NCI-H2171 (cell line): ENCODE data around the gene ROMO1.
"Not testable (repeated sequence)": the region's sequence is repeated elsewhere in the genome, so short reads cannot be mapped to it uniquely, and the experiment has no call there.

Experiments used
- DNase-seq: peaks from one replicate; lab custom pipeline; 2025; lab: John Stamatoyannopoulos, UW

The ROMO1 gene

DNA sequence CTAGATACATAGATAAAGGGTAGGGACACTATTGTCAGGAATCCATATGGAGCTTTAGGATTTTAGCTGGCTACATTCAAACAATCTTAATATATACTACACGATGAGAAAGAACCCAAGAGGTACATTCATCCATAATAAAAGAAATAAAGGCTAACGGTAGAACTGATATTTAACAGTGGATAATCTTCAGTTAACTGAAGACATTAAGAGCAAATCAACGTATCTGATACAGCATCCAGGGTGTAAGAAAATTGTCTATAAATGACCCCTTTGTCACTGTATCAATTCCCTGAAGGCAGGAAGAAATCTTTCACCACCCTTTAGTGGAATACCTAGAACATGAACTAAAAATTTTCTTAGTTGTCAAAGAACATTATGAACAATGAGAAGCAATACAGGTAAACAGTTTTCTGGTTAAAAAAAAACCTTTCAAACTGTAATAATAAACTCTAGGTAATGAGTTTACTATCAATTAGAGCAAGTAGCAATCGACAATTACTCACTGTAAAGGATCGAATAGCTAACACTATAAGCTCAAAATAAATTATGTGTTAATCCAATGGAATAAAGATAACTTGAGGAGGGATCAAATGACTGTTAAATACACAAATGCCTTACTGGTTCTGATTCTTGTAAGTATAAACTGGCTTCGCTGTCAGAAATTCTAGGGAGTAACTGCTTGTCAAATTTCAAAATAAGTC, 11.8 kb downstream of the ROMO1 start:
- no peak for DNase-seq

GRCh38 chr20:35711588-35712209, 12.5 kb downstream of the ROMO1 start:
- DNase-seq = no peak

- not testable (repeated sequence) for DNase-seq
These were observed 13.9 kb downstream of the ROMO1 start for GRCh38 chr20:35713120-35713519.

GRCh38 chr20:35714127-35714526, 14.9 kb downstream of the ROMO1 start:
- no peak for DNase-seq

DNA sequence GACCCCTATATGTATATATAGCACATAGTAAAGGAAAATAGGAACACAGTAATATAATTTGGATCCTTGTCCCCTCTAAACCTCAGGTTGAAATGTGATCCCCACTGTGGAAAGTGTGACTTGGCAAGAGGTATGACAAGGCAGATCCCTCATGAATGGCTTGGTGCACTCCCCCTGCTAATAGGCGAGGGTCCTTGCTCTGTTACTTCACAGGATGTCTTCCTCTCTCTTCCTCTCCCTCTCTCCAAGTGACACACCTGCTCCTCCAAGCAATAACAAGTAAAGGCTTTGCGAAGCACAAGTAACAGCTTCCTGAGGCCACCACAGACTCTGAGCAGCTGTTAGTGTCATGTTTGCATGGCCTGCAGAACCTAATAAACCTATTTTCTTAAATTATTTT, 16.4 kb downstream of the ROMO1 start:
- DNase-seq = no peak

DNA sequence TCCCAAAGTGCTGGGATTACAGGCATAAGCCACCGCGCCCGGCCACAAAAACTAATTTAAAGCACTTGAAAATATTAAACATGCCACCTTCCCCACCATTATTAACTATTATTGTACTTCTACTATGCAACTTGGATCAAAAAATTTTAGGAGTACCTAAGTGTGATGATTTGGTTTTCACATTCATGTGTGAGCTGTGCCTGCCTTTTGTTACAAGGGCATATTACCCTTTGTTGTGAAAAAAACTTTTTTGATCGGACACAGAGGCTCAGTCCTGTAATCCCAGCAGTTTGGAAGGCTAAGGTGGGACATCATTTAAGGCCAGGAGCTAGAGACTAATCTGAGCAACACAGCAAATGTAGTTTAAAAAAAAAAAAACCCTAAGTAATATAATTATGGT, 17.1 kb downstream of the ROMO1 start:
- DNase-seq = no peak

- not testable (repeated sequence) for DNase-seq
These were observed 19.1 kb downstream of the ROMO1 start for GRCh38 chr20:35718321-35718720.

DNA sequence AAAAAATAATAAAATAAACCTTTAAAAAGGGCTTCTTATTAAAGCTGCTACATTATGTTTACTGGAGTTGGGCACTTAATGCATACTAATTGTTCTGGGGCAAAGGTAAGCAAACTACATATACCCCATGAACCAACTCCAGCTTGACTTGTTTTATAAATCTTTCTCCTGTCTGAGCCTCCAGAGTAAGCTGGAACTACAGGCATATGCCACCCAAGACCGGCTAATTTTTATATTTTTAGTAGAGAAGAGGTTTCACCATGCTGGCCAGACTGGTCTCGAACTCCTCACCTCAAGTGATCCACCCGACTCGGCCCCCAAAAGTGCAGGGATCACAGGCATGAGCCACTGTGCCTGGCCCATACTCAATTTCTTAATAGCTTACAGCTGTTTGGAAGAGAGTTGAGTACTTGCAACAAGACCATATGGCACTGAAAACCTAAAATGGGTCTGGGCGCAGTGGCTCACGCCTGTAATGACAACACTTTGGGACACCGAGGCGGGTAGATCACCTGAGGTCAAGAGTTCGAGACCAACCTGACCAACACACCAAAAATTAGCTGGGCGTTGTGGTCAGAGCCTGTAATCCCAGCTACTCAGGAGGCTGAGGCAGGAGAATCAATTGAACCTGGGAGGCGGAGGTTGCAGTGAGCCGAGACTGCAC, 19.9 kb downstream of the ROMO1 start:
- DNase-seq = no peak

- DNase-seq = no peak
These were observed 20.5 kb downstream of the ROMO1 start for GRCh38 chr20:35719717-35720116.

DNA sequence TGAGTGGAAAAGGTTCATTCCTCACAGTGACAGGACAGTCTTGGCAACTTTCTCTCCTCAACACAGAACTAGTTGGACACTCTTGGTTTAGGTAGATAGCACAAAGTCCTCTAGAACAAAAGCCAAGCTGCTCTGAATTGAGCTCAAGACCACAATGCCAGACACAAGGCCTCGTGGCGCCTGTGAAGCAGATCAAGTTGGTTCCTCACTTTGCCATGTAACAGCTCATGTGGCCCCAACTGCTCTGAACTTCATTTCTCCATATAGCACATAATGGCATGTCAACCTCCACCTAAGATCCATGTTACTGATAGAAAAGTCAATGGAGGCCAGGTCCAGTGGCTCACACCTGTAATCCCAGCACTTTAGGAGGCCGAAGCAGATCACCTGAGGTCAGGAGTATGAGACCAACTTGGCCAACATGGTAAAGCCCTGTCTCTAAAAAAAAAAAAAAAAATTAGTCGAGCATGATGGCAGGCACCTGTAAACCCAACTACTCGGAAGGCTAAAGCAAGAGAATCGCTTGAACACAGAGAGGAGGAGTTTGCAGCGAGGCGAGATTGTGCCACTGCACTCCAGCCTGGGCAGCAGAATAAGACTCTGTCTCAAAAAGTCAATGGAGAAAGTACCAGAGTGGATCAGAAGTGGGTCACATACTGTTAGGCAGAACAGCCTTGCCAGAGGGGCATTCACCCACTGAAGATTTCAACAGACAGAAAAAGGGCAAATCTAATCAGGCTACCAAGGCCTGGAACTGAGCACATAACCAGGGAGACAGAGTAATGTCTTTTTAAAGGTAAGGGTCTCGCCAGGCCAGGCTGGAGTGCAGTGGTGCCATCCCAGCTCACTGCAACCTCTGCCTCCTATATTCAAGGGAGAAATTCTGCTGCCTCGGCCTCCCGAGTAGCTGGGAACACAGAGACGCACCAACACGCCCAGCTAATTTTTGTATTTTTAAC, 21.2 kb downstream of the ROMO1 start:
- no peak for DNase-seq

DNA sequence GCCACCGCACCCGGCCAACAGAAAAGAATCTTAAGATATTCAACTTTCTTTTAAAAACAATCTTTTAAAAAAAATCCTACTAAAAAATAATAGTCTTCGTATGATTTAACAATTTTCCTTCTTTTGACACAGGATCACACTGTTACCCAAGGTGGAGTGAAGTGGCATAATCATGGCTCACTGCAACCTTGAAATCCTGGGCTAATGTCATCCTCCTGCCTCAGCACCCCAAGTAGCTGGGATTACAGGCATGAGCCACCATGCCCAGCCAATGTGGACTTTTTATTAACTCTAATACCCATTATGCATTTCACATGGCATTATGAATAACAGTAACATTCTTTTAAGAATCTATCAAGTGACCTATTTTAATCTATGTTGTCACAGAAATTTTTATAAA, 22.0 kb downstream of the ROMO1 start:
- DNase-seq = no peak

GRCh38 chr20:35721621-35722020, 22.4 kb downstream of the ROMO1 start:
- DNase-seq = no peak

- not testable (repeated sequence) for DNase-seq
These were observed 24.1 kb downstream of the ROMO1 start for GRCh38 chr20:35723275-35723639.

DNA sequence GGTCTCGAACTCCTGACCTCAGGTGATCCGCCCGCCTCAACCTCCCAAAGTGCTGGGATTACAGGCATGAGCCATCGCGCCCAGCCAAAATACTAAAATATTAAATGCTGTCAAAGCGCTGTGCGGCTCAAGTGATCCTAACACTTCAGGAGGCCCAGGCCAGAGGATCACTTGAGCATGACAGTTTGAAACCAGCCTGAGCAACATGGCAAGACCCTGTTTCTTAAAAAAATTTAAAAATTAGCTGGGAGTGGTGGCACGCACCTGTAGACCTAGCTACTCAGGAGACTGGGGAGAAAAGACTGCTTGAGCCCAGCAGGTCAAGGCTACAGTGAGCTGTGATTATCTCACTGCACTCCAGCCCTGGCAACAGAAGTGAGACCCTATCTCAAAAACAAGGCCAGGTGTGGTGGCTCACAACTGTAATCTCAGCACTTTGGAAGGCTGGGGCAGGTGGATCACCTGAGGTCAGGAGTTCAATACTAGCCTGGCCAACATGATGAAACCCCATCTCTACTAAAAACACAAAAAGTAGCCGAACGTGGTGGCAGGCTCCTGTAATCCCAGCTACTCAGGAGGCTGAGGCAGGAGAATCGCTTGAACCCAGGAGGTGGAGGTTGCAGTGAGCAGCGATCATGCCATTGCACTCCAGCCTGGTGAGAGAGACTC, 24.6 kb downstream of the ROMO1 start:
- not testable (repeated sequence) for DNase-seq

GRCh38 chr20:35724321-35725230, 25.4 kb downstream of the ROMO1 start:
- no peak for DNase-seq

GRCh38 chr20:35726842-35727711, 27.9 kb downstream of the ROMO1 start:
- no peak for DNase-seq

GRCh38 chr20:35729283-35729807, 30.1 kb downstream of the ROMO1 start:
- DNase-seq = no peak

DNA sequence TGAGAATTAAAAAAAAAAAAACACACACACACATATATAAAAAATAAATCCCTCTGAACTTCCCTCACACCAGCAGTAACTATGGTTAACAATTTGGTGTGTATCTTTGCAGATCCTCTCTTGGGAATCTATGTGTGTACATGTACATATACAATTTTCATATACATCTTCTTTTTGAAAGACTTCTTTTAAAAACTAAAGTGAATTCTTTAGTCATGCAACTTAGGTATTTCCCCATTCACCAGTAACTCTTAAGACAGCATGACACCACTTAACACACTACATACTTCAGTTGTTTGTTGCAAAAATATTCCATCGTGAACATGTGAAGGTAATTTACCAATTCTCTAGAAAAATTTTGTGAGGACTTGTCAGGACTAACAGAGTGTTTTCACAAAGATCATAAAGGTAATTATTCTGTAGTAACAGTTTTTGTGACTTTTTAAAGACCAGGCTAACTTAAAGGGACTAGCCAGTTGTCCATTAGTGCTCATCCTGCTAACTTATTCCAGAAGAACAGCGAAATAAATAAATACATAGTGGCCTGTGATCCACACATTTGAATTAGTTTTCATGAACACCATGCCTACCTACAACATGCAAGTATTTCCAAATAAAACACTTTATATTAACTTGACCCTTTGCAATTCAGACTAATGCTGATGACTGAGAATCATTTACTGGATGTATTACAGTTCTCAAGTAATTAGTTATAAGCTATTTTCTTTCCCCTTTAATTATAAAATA, 30.8 kb downstream of the ROMO1 start:
- no peak for DNase-seq
